Smooth muscle cell (in vitro differentiated cells): ENCODE measurements around the gene CLEC2B. TPM values are rescaled to one million over a fixed set of nuclear protein-coding genes. Genes with fewer than 3 reads are reported as not detected.
A peak's percentile ranks its signal among the peaks of the same experiment; 100 is the strongest.

Source experiments
- DNase-seq: peaks from one replicate; lab custom pipeline; 2025; ENCODE audit not compliant: unreplicated experiment; lab: John Stamatoyannopoulos, UW
- H2AFZ ChIP-seq: fragments of 200-600 bp; sonication (generic); 2 replicates; pipeline ENCODE4 v1.6.0; 2016; ENCODE audit warnings: antibody characterized with exemption, low read depth, mild to moderate bottlenecking
- H3F3A ChIP-seq: fragments of 200-600 bp; sonication (generic); 2 replicates; pipeline ENCODE4 v1.6.0; 2017; ENCODE audit warnings: antibody characterized with exemption, low read depth
- H3K27ac ChIP-seq: fragments of 200-600 bp; sonication (generic); 2 replicates; pipeline ENCODE4 v1.5.1; 2016; ENCODE audit warnings: low read depth, mild to moderate bottlenecking
- H3K27me3 ChIP-seq: fragments of 200-600 bp; sonication (generic); 2 replicates; pipeline ENCODE4 v1.6.1; 2016; ENCODE audit warnings: low read depth, mild to moderate bottlenecking
- H3K36me3 ChIP-seq: fragments of 200-600 bp; sonication (generic); 2 replicates; pipeline ENCODE4 v1.5.1; 2016; ENCODE audit warnings: low read depth
- H3K4me1 ChIP-seq: fragments of 200-600 bp; sonication (generic); 2 replicates; pipeline ENCODE4 v1.5.1; 2016; ENCODE audit warnings: low read depth
- H3K4me2 ChIP-seq: fragments of 200-600 bp; sonication (generic); 2 replicates; pipeline ENCODE4 v1.6.0; 2016; ENCODE audit warnings: mild to moderate bottlenecking
- H3K4me3 ChIP-seq: fragments of 200-600 bp; sonication (generic); 2 replicates; pipeline ENCODE4 v1.5.1; 2016; ENCODE audit warnings: mild to moderate bottlenecking
- H3K79me2 ChIP-seq: fragments of 200-600 bp; sonication (generic); 2 replicates; pipeline ENCODE4 v1.6.0; 2016; ENCODE audit warnings: low read depth, mild to moderate bottlenecking
- H3K9ac ChIP-seq: fragments of 200-600 bp; sonication (generic); 2 replicates; pipeline ENCODE4 v1.6.0; 2016; ENCODE audit warnings: low read depth
- H3K9me3 ChIP-seq: fragments of 200-600 bp; sonication (generic); replicated peaks from 2 replicates; pipeline ENCODE4 v1.5.1; 2016; ENCODE audit warnings: low read depth
- H4K20me1 ChIP-seq: fragments of 200-600 bp; sonication (generic); 2 replicates; pipeline ENCODE4 v1.6.0; 2016; ENCODE audit warnings: low read depth
- CTCF ChIP-seq: fragments of 200-600 bp; sonication (generic); IDR thresholded peaks from 2 replicates; pipeline ENCODE4 v1.5.1; 2017; ENCODE audit warnings: borderline replicate concordance, mild to moderate bottlenecking, antibody characterized with exemption; ENCODE audit not compliant: insufficient read depth, poor library complexity, severe bottlenecking
- WGBS: methylation state at CpG from one replicate; pipeline ENCODE4 v1.1.7; 2016; ENCODE audit warnings: low lambda C conversion rate; 5-methylcytosine and 5-hydroxymethylcytosine counted together
- polyA plus RNA-seq: library from polyadenylated mRNA; unstranded; fragments of >200 nt; fragmentation: Nextera tagmentation; extraction: Ambion mirVana; gene quantifications from 2 replicates; pipeline ENCODE4 v1.2.1, GENCODE V29; 2016
- total RNA-seq: library from RNA; depleted of rRNA; stranded (reverse); fragments of >200 nt; gene quantifications from 2 replicates; pipeline ENCODE4 v1.2.3, GENCODE V29; 2014

The CLEC2B gene
- total and polyA plus RNA-seq, 2 experiments from 2014 or later, result 12.0 to 13.6 TPM

- H3K9me3 ChIP-seq, result peaks cover 9% of the 10 kb centered on the region
- WGBS, result 98% methylated on average over 11 of the region's 11 CpGs
- no peaks in the 10 kb centered on the region for H3K27me3 ChIP-seq
- H3F3A ChIP-seq, result peaks cover 11% of the 10 kb centered on the region
- H3K79me2 ChIP-seq, result no peaks in the 10 kb centered on the region
- no peak overlapping the region for H3K9ac ChIP-seq
- no peaks in the 10 kb centered on the region for H3K36me3 ChIP-seq
- peak overlapping the region; percentile 78 for H3K4me2 ChIP-seq
- no peak for TF ChIP-seq CTCF
- H3K4me3 ChIP-seq, result peak overlapping the region; percentile 44
- no peak for DNase-seq
- no peak overlapping the region for H3K27ac ChIP-seq
- H3K4me1 ChIP-seq, result peaks cover 35% of the 10 kb centered on the region
- H2AFZ ChIP-seq, result no peak overlapping the region
- no peaks in the 10 kb centered on the region for H4K20me1 ChIP-seq
Observed at GRCh38 chr12:9868311-9868801, 798 bp downstream of the CLEC2B start.

- Histone ChIP-seq H3K27ac (no peak overlapping the region), H4K20me1 (no peaks in the 10 kb centered on the region), H3K9ac (no peak overlapping the region), H3F3A (peaks cover 11% of the 10 kb centered on the region), H3K4me3 (peak overlapping the region; percentile 44), H3K4me2 (peak overlapping the region; percentile 32), H3K4me1 (peaks cover 34% of the 10 kb centered on the region), H3K79me2 (no peaks in the 10 kb centered on the region), H2AFZ (no peak overlapping the region), H3K9me3 (peaks cover 10% of the 10 kb centered on the region), H3K36me3 (no peaks in the 10 kb centered on the region), H3K27me3 (no peaks in the 10 kb centered on the region)
- no peak for DNase-seq
- no peak for TF ChIP-seq CTCF
- WGBS, result 91% methylated on average over 4 of the region's 4 CpGs
Observed at GRCh38 chr12:9867531-9867930, 1.6 kb downstream of the CLEC2B start.

- Histone ChIP-seq H2AFZ (no peak overlapping the region), H3K4me1 (peaks cover 28% of the 10 kb centered on the region), H3K27me3 (no peaks in the 10 kb centered on the region), H3K36me3 (no peaks in the 10 kb centered on the region), H3K79me2 (no peaks in the 10 kb centered on the region), H3K9me3 (peaks cover 10% of the 10 kb centered on the region), H3K9ac (no peak overlapping the region), H3K27ac (no peak overlapping the region), H3K4me3 (no peak overlapping the region), H3F3A (peaks cover 11% of the 10 kb centered on the region), H4K20me1 (no peaks in the 10 kb centered on the region), H3K4me2 (no peak overlapping the region)
- DNase-seq, result no peak
- 94% methylated on average over 4 of the region's 4 CpGs for WGBS
- no peak for TF ChIP-seq CTCF
Observed at GRCh38 chr12:9866860-9867269, 2.3 kb downstream of the CLEC2B start.
